NOMO-1 treated with dmso at 0.1 percent for 144 hours (cell line): ENCODE measurements around the gene SCN7A.
"Not testable (repeated sequence)": the region's sequence is repeated elsewhere in the genome, so short reads cannot be mapped to it uniquely, and the experiment has no call there.

ENCODE experiments used
- DNase-seq: peaks from one replicate; lab custom pipeline; 2025; ENCODE audit not compliant: unreplicated experiment; lab: John Stamatoyannopoulos, UW

SCN7A gene

GRCh38 chr2:166360906-166361305 is 133.1 kb downstream of the SCN7A start:
- no peak for DNase-seq

GRCh38 chr2:166360426-166360825 is 133.6 kb downstream of the SCN7A start:
- no peak for DNase-seq

DNA sequence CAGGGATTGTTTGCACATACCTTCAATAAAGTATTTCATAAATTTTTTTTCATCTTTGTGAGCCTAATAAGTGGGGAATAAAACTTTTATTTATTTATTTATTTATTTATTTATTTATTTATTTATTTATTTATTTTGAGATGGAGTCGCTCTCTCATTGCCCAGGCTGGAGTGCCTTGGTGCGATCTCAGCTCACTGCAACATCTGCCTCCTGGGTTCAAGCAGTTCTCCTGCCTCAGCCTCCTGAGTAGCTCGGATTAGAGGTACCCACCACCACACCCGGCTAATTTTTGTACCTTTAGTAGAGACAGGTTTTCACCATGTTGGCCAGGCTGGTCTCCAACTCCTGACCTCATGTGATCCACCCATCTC is 136.1 kb downstream of the SCN7A start:
- DNase-seq, result not testable (repeated sequence)

DNA sequence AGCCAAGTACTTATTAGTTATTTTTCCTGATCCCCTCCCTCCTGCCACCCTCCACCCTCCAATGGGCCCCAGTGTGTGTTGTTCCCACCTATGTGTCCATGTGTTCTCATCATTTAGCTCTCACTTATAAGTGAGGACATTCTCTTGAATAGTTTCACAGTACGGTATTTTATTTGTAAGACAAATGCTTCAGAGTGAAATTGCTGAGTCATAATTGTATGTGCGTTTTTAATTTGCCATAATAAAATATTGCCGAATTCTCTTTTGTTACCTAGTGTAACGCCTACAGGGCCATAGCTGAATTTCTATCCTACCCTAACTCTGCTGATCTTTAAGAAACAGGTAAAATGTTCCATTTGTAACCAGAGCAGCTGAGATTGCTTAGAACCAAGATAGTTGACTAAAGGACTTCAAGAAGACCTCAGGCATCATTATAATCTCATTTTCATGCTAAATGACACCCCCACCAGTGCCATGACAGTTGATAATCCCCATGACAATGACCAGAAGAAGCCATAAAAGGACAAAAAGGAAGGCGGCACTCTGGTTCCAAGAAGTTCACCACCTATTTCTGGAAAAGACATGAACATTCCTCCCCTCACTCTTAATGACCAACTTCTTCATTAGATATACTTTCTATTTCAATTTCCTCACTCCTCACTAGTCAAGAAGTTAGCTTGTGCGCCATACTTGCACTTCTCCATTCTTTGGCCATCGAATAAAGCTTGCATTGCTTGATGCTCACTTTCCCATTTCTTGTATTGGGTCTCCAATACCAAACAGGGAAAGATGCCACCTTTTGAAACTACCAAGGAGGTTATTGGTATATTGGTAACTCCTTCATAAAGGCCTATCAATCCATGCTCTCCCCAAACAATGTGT is 136.7 kb downstream of the SCN7A start:
- DNase-seq, result no peak
